Caco-2 (cell line): ENCODE measurements around the gene MYO16. TPM values are rescaled to one million over a fixed set of nuclear protein-coding genes. Genes with fewer than 3 reads are reported as not detected.

Experiments
- BruUV-seq: library from RNA; stranded (reverse); fragments of 400-500 nt; replicated peaks from 2 replicates; lab custom pipeline; 2021; lab: Mats Ljungman, UMichigan
- CTCF ChIA-PET: fragments of 300-600 bp; sonication (Branson Sonifier 250); formaldehyde crosslinking; loops from one replicate; lab custom pipeline; 2022; ENCODE audit warnings: antibody characterized with exemption; lab: Charles Lee
- POLR2A ChIA-PET: fragments of 300-600 bp; sonication (Branson Sonifier 250); formaldehyde crosslinking; loops from one replicate; lab custom pipeline; 2022; ENCODE audit warnings: antibody characterized with exemption; lab: Charles Lee
- DNase-seq, 2 experiments: peaks; one replicate each; pipeline versions ENCODE4 v3.0.0 to v3.0.0-alpha.2; 2020 to 2022
- H3K27me3 ChIP-seq: replicated peaks from 2 replicates; pipeline ENCODE4 v1.6.0; 2011; ENCODE audit warnings: low read length; ENCODE audit not compliant: control insufficient read depth, insufficient read depth
- H3K36me3 ChIP-seq: 2 replicates; pipeline ENCODE4 v1.5.1; 2011; ENCODE audit warnings: low read length; ENCODE audit not compliant: control insufficient read depth, insufficient read depth
- H3K4me1 ChIP-seq: fragments of 250-450 bp; sonication (Bioruptor Pico); 2 replicates; pipeline ENCODE4 v1.5.1; 2020; ENCODE audit warnings: mild to moderate bottlenecking
- H3K4me3 ChIP-seq: 2 replicates; pipeline ENCODE4 v1.5.1; 2011; ENCODE audit warnings: low read depth, mild to moderate bottlenecking, control low read depth, low read length
- H3K9me3 ChIP-seq: fragments of 250-450 bp; sonication (Bioruptor Pico); 2 replicates; pipeline ENCODE4 v1.5.1; 2020; ENCODE audit warnings: mild to moderate bottlenecking, moderate library complexity
- H3K27ac Mint-ChIP-seq: one replicate; pipeline ENCODE4 v1.8.0; 2022; ENCODE audit warnings: mixed read lengths; ENCODE audit not compliant: unreplicated experiment
- H3K27me3 Mint-ChIP-seq: one replicate; pipeline ENCODE4 v1.8.0; 2022; ENCODE audit warnings: mixed read lengths; ENCODE audit not compliant: insufficient read depth, unreplicated experiment
- H3K36me3 Mint-ChIP-seq: one replicate; pipeline ENCODE4 v1.8.0; 2022; ENCODE audit warnings: mild to moderate bottlenecking, mixed read lengths; ENCODE audit not compliant: insufficient read depth, unreplicated experiment
- H3K4me1 Mint-ChIP-seq: one replicate; pipeline ENCODE4 v1.8.0; 2022; ENCODE audit warnings: low read depth, mixed read lengths; ENCODE audit not compliant: unreplicated experiment
- H3K4me3 Mint-ChIP-seq: one replicate; pipeline ENCODE4 v1.8.0; 2022; ENCODE audit warnings: mild to moderate bottlenecking, moderate library complexity, mixed read lengths; ENCODE audit not compliant: unreplicated experiment
- H3K9me3 Mint-ChIP-seq: one replicate; pipeline ENCODE4 v1.8.0; 2022; ENCODE audit warnings: mixed read lengths; ENCODE audit not compliant: unreplicated experiment
- intact Hi-C: fragments of 100-400 bp; cut with micrococcal nuclease; formaldehyde crosslinking; loops from one replicate; pipeline ENCODE4 v1.10.0; 2022; ENCODE audit not compliant: unreplicated experiment
- total RNA-seq: library from RNA; stranded (reverse); gene quantifications from 2 replicates; pipeline ENCODE4 v1.2.3, GENCODE V29; 2022
- TF ChIP-seq, protein P1 (sequence below), 2 experiments: fragments of 200-600 bp in 1 of 2; IDR thresholded peaks; 1 replicate in 1 of 2; 2 replicates in 1 of 2; pipeline versions ENCODE4 v1.5.1 to v1.8.0; 2011 to 2022; ENCODE audit warnings: antibody characterized with exemption in 1 of 2, control low read depth in 1 of 2, inconsistent platforms in 1 of 2, low read depth in 1 of 2, low read length in 1 of 2, mild to moderate bottlenecking in 1 of 2, moderate library complexity in 1 of 2; ENCODE audit not compliant: insufficient read depth in 1 of 2, severe bottlenecking in 1 of 2, unreplicated experiment in 1 of 2

The MYO16 gene
- total RNA-seq, 1 experiment from 2014 or later: not detected

DNA sequence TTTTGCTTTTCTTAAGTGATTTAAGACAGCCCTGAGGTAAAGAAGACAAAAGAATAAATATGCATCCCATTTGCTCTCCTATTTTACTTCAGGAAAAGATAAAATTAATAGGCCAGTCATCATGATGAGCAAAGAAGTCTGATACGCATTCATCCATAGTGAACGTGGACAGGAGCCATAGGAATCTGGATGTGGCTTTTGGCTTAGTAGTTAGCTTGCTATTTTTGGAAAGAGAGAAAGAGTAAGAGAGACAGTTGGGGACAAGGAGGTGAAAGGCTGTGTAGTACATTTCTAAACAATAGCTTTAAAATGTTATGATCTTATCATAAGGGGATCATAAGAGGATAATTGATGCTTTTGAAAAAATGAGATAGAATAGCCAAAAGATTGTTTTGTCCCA, 611.7 kb downstream of the MYO16 start:
- Histone ChIP-seq H3K9me3 (peaks cover 4% of the 10 kb centered on the region), H3K27me3 (no peaks in the 10 kb centered on the region), H3K36me3 (no peaks in the 10 kb centered on the region), H3K4me1 (peaks cover 18% of the 10 kb centered on the region), H3K4me3 (no peak overlapping the region)
- peaks cover 4% of the 10 kb centered on the region for H3K36me3 Mint-ChIP-seq
- intact Hi-C loops: no loop called here
- ChIA-PET CTCF (no interaction called here), POLR2A (no interaction called here)
- TF ChIP-seq, protein P1, sequence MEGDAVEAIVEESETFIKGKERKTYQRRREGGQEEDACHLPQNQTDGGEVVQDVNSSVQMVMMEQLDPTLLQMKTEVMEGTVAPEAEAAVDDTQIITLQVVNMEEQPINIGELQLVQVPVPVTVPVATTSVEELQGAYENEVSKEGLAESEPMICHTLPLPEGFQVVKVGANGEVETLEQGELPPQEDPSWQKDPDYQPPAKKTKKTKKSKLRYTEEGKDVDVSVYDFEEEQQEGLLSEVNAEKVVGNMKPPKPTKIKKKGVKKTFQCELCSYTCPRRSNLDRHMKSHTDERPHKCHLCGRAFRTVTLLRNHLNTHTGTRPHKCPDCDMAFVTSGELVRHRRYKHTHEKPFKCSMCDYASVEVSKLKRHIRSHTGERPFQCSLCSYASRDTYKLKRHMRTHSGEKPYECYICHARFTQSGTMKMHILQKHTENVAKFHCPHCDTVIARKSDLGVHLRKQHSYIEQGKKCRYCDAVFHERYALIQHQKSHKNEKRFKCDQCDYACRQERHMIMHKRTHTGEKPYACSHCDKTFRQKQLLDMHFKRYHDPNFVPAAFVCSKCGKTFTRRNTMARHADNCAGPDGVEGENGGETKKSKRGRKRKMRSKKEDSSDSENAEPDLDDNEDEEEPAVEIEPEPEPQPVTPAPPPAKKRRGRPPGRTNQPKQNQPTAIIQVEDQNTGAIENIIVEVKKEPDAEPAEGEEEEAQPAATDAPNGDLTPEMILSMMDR (IDR thresholded peaks at IDR 0.05; ENCODE audit: insufficient read depth in 1 of 2, low read depth in 1 of 2, low read length in 1 of 2, severe bottlenecking in 1 of 2, unreplicated experiment in 1 of 2): no peak
- H3K27ac Mint-ChIP-seq: no peak overlapping the region
- peaks cover 15% of the 10 kb centered on the region for H3K4me1 Mint-ChIP-seq
- H3K9me3 Mint-ChIP-seq: peaks cover 32% of the 10 kb centered on the region
- DNase-seq: no peak
- no TSS peak for BruUV-seq
- H3K4me3 Mint-ChIP-seq: no peak overlapping the region
- H3K27me3 Mint-ChIP-seq: no peaks in the 10 kb centered on the region

DNA sequence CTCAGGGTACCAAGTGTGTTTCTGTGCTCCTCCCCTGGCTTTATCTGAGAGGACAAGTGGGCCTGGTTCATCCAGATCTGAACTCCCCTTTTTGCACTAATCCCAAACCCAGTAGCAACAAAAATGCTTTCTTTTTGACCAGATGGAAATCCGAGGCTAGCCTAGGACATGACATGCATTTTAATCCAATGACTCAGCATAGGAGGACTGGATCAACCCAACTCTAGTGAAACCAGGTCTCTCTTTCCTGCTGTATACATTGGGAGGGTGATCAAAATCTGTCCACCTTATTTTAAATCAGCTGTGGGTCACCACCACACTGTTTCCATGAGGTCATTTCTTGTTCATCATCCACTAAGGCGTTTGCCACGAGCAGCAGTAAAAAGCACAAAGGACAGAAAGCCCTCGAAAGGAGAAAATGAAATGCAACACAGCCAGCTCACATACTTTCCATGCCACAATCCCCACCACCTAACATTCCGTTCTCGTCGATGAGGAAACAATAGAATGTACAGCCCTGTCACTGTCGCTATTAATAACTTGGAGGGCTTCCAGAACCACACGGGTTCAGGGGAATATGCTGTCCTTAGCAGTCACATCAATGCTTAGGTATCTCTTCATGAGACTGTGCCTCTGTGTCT, 614.0 kb downstream of the MYO16 start:
- intact Hi-C loops: loop anchor here (1.0 kb wide), 2 partner anchors 8 to 14 kb away; no protein-coding TSS in a partner anchor
- Histone ChIP-seq H3K36me3 (no peaks in the 10 kb centered on the region), H3K4me3 (no peak overlapping the region), H3K9me3 (peaks cover 21% of the 10 kb centered on the region), H3K4me1 (peaks cover 16% of the 10 kb centered on the region), H3K27me3 (no peaks in the 10 kb centered on the region)
- H3K4me3 Mint-ChIP-seq: no peak overlapping the region
- CTCF ChIA-PET: no interaction called here
- TF ChIP-seq, protein P1 (IDR thresholded peaks at IDR 0.05; ENCODE audit: insufficient read depth in 1 of 2, low read depth in 1 of 2, low read length in 1 of 2, severe bottlenecking in 1 of 2, unreplicated experiment in 1 of 2): no peak
- POLR2A ChIA-PET: interaction anchor here (1.0 kb wide), 1 partner anchor 21 kb away, joined by 3 read pairs; no protein-coding TSS in a partner anchor
- H3K9me3 Mint-ChIP-seq: peaks cover 45% of the 10 kb centered on the region
- peak overlapping the region; percentile 73 for H3K27ac Mint-ChIP-seq
- no peaks in the 10 kb centered on the region for H3K27me3 Mint-ChIP-seq
- BruUV-seq: no TSS peak
- H3K4me1 Mint-ChIP-seq: peaks cover 14% of the 10 kb centered on the region
- H3K36me3 Mint-ChIP-seq: peaks cover 4% of the 10 kb centered on the region
- DNase-seq: peak in 1 of 2 experiments; percentile 32

DNA sequence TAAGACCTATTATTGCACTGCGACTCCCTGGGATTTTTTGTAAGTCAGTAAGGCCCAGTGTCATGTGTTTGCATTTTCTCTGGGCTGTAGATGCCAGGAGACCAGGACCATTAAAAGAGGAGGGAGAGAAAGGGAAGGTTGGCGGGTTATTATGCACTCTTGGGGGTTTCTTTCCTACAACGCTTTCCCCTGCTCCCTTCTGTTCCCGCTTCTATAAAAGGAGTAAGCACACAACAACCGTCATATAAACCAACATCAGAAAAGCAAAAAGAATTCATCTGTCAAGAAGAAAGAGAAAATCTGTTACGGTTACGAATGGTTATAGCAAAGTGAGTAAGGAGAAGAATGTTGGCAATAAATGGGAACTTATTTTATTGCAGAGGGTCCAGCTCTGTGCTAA, 615.2 kb downstream of the MYO16 start:
- ChIA-PET POLR2A (no interaction called here), CTCF (no interaction called here)
- Mint-ChIP-seq H3K4me1 (peaks cover 14% of the 10 kb centered on the region), H3K36me3 (peaks cover 4% of the 10 kb centered on the region), H3K9me3 (peaks cover 52% of the 10 kb centered on the region), H3K4me3 (no peak overlapping the region), H3K27ac (no peak overlapping the region), H3K27me3 (no peaks in the 10 kb centered on the region)
- intact Hi-C loops: no loop called here
- no peak for DNase-seq
- Histone ChIP-seq H3K9me3 (peaks cover 21% of the 10 kb centered on the region), H3K4me3 (no peak overlapping the region), H3K4me1 (peaks cover 16% of the 10 kb centered on the region), H3K27me3 (no peaks in the 10 kb centered on the region), H3K36me3 (no peaks in the 10 kb centered on the region)
- no TSS peak for BruUV-seq
- TF ChIP-seq, protein P1 (IDR thresholded peaks at IDR 0.05; ENCODE audit: insufficient read depth in 1 of 2, low read depth in 1 of 2, low read length in 1 of 2, severe bottlenecking in 1 of 2, unreplicated experiment in 1 of 2): no peak
